Lower lobe of right lung (tissue), 2 donors: ENCODE results near the gene PARP14. TPM values are rescaled to one million over a fixed set of nuclear protein-coding genes. Genes with fewer than 3 reads are reported as not detected.
A peak's percentile ranks its signal among the peaks of the same experiment; 100 is the strongest.

Source experiments
- ATAC-seq, 2 donors: fragments of 200-7000 bp; cut with Tn5 transposase; one replicate each; pipeline ENCODE4 v1.9.1; 2020 to 2022; ENCODE audit warnings: mild to moderate bottlenecking in 2 of 2, moderate library complexity in 2 of 2
- DNase-seq: peaks from one replicate; pipeline ENCODE4 v3.0.0-alpha.2; 2020
- H3K27ac ChIP-seq: fragments of 200-600 bp; one replicate; pipeline ENCODE4 v1.8.0; 2022
- H3K27me3 ChIP-seq: fragments of 200-600 bp; one replicate; pipeline ENCODE4 v1.8.0; 2022; ENCODE audit warnings: low read depth
- H3K36me3 ChIP-seq: fragments of 200-600 bp; one replicate; pipeline ENCODE4 v1.8.0; 2022; ENCODE audit warnings: mild to moderate bottlenecking
- H3K4me1 ChIP-seq: fragments of 200-600 bp; one replicate; pipeline ENCODE4 v1.8.0; 2022
- H3K4me3 ChIP-seq: fragments of 200-600 bp; one replicate; pipeline ENCODE4 v1.8.0; 2022; ENCODE audit warnings: mild to moderate bottlenecking
- H3K9me3 ChIP-seq: fragments of 200-600 bp; one replicate; pipeline ENCODE4 v1.8.0; 2022
- intact Hi-C: fragments of 100-400 bp; cut with DNase I; formaldehyde crosslinking; loops from one replicate; pipeline ENCODE4 v1.11.0; 2022
- total RNA-seq: library from RNA; stranded (reverse); fragmentation: NEBNext Ultra II Directional; extraction: Animal tissue kit (Norgen Biotek cat#: 25700); gene quantifications from one replicate; pipeline ENCODE4 v1.2.1, GENCODE V29; 2021
- TF ChIP-seq, protein P1 (sequence below): fragments of 200-600 bp; IDR thresholded peaks from one replicate; pipeline ENCODE4 v1.8.0; 2022; ENCODE audit warnings: antibody characterized with exemption, mild to moderate bottlenecking
- donor health status: DM: no; HTN: yes; CAD: no; lungs with severe emphysema.

Gene PARP14
- total RNA-seq, 1 donor from 2014 or later, result 165 TPM

- no peaks in the 10 kb centered on the region for H3K9me3 ChIP-seq
Measured at GRCh38 chr3:122689587-122689986, 8.9 kb downstream of the PARP14 start.

DNA sequence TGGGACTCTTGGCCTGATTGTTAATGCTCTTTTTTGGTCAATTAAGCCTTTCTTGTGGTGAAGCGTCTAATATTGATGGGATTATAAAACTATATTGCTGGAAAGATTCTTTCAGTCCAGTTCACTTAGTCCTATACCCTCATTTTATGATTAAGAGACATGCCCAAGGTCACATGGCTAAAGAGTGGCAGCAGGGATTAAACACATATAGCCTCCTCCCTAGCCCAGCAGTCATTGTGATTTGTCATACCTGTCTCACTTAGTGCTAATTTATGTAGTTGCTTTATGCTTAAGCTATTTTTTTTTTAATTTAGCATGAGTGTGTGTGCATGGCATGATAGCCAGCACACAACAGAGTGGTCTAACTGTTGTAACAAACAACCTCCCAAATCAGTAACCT, 9.5 kb downstream of the PARP14 start:
- peaks cover 3% of the 10 kb centered on the region for H3K4me1 ChIP-seq
- H3K9me3 ChIP-seq, result no peaks in the 10 kb centered on the region
- H3K36me3 ChIP-seq, result no peaks in the 10 kb centered on the region
- DNase-seq (no peak), ATAC-seq (no peak)
- H3K27ac ChIP-seq, result no peak overlapping the region
- H3K4me3 ChIP-seq, result no peak overlapping the region
- H3K27me3 ChIP-seq, result no peaks in the 10 kb centered on the region
- intact Hi-C loops, result no loop called here
- TF ChIP-seq, protein P1, sequence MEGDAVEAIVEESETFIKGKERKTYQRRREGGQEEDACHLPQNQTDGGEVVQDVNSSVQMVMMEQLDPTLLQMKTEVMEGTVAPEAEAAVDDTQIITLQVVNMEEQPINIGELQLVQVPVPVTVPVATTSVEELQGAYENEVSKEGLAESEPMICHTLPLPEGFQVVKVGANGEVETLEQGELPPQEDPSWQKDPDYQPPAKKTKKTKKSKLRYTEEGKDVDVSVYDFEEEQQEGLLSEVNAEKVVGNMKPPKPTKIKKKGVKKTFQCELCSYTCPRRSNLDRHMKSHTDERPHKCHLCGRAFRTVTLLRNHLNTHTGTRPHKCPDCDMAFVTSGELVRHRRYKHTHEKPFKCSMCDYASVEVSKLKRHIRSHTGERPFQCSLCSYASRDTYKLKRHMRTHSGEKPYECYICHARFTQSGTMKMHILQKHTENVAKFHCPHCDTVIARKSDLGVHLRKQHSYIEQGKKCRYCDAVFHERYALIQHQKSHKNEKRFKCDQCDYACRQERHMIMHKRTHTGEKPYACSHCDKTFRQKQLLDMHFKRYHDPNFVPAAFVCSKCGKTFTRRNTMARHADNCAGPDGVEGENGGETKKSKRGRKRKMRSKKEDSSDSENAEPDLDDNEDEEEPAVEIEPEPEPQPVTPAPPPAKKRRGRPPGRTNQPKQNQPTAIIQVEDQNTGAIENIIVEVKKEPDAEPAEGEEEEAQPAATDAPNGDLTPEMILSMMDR, result no peak

More at GRCh38 chr3:122689587-122689986, 8.9 kb downstream of the PARP14 start:
- Histone ChIP-seq H3K27me3 (no peaks in the 10 kb centered on the region), H3K36me3 (no peaks in the 10 kb centered on the region), H3K27ac (no peak overlapping the region), H3K4me3 (no peak overlapping the region), H3K4me1 (peaks cover 7% of the 10 kb centered on the region)
- TF ChIP-seq, protein P1, result no peak
- intact Hi-C loops, result no loop called here
- no peak for DNase-seq
- no peak for ATAC-seq

GRCh38 chr3:122691195-122691594, 10.6 kb downstream of the PARP14 start:
- intact Hi-C loops, result no loop called here
- TF ChIP-seq, protein P1, result no peak
- Histone ChIP-seq H3K9me3 (no peaks in the 10 kb centered on the region), H3K27ac (no peak overlapping the region), H3K4me3 (no peak overlapping the region), H3K4me1 (peaks cover 6% of the 10 kb centered on the region), H3K27me3 (no peaks in the 10 kb centered on the region), H3K36me3 (no peaks in the 10 kb centered on the region)
- no peak for ATAC-seq
- DNase-seq, result no peak

GRCh38 chr3:122692674-122693073, 12.0 kb downstream of the PARP14 start:
- no peak overlapping the region for H3K27ac ChIP-seq
- H3K9me3 ChIP-seq, result no peaks in the 10 kb centered on the region
- peak in 1 of 2 donors; percentile 64 for ATAC-seq
- intact Hi-C loops, result no loop called here
- H3K36me3 ChIP-seq, result no peaks in the 10 kb centered on the region
- H3K4me1 ChIP-seq, result peaks cover 6% of the 10 kb centered on the region
- TF ChIP-seq, protein P1, result no peak
- no peak overlapping the region for H3K4me3 ChIP-seq
- H3K27me3 ChIP-seq, result no peaks in the 10 kb centered on the region
- DNase-seq, result no peak

DNA sequence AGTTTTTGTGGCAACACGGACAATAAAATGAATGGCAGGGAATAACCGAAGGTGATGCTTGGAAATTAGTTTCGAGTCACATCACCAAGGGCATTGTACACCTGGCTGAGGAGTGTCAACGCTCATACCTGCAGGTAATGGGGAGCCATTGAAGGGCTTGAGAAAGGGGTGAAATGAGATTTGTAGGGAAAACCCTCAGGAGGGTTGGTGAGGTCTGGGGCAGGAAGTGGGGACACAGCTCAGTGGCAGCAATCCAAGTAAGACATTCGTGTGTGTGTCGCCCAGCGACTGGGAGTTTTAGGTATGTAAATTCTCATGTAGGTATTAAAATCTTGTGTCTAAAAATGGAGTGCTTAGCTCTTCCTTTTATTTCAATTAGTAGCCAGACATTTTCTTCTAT, 14.3 kb downstream of the PARP14 start:
- intact Hi-C loops, result no loop called here
- peaks cover 11% of the 10 kb centered on the region for H3K4me1 ChIP-seq
- no peaks in the 10 kb centered on the region for H3K27me3 ChIP-seq
- H3K4me3 ChIP-seq, result no peak overlapping the region
- TF ChIP-seq, protein P1, result no peak
- DNase-seq, result no peak
- H3K27ac ChIP-seq, result no peak overlapping the region
- H3K9me3 ChIP-seq, result no peaks in the 10 kb centered on the region
- H3K36me3 ChIP-seq, result no peaks in the 10 kb centered on the region
- ATAC-seq, result no peak
